HG03442 (cell line): ENCODE results near the gene DCTN4.

ENCODE experiments used
- ATAC-seq: cut with Tn5 transposase; IDR thresholded peaks from one replicate; pipeline ENCODE4 v1.9.1; 2021; ENCODE audit warnings: mild to moderate bottlenecking, moderate library complexity; ENCODE audit not compliant: unreplicated experiment

DCTN4 gene

DNA sequence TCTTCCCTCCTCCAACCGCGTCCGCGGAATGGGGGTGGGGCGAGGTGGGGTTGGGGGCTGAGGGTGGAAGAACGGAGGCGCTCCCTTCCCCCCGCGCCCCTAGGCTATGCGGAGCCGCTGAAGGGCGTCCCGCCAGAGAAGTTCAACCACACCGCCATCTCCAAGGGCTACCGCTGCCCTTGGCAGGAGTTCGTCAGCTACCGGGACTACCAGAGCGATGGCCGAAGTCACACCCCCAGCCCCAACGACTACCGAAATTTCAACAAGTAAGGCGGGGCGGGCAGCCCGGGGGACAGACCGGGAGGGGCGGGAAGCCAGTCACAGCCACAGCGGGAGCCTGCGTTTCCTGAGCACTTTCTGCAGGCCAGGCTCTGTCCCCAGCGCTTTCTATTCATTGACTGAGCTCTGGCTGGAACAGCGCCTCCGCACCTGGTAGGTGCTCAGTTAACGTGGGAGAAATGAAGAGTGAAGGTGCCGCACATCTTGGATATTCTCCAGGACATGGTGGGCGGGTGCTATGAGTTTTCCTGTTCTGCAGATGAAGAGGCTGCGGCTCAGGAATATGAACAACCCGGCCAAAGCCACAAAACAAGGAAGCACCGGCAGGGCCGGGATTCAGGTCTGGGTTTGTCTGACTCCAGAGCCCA lies 86.5 kb downstream of the DCTN4 start:
- ATAC-seq: no peak

DNA sequence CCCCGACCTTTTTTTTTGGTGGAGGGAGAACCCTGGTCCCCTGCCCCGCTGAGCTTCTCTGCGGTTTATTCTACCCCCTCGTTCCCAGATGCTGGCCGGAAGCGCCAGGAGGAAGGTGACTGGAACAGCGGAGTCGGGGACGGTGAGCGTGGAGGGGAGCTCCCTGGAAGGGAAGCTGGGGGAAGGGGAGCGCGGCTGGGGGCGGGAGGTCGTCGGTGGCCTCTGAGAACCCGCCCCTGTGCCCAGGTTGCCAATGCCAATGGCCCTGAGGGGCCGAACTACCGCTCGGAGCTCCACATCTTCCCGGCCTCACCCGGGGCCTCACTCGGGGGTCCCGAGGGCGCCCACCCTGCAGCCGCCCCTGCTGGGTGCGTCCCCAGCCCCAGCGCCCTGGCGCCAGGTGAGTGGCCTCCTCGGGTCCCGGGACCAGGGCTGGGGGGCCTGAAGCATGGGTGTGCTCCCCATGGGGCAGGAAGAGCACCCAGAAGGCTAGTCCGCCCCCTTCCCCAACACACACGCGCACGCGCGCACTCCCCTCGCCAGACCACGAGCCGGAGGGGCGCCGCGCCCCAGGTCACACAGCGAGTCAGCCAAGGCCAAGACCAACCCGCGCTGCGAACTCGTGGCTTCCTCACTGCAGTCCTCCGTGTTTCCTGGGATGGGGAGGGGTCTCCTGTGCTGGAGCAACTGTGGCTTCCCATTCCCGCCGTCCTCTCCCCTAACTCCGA lies 87.1 kb downstream of the DCTN4 start:
- no peak for ATAC-seq

- ATAC-seq: no peak
Observed at GRCh38 chr5:150670948-150671310, 87.9 kb downstream of the DCTN4 start.

GRCh38 chr5:150670275-150670947 lies 88.4 kb downstream of the DCTN4 start:
- no peak for ATAC-seq

GRCh38 chr5:150665044-150665443 lies 93.8 kb downstream of the DCTN4 start:
- ATAC-seq: no peak

DNA sequence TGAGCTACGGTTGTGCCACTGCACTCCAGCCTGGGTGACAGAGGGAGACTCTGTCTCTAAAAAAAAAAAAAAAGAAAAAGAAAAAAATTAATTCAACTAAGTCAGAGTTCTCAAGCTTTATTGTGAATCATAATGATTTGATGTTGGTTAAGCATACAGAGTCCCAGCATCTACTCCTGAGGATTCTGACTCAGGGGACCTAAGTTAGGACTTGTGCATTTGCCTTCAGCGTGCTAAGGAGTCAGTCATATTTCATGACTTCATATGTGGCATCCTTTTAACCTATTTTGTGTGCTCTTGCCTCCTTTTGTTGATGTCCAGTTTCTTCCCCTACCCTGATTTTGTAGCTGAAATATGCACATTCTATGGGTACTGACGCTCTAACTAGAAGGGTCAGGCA lies 94.9 kb downstream of the DCTN4 start:
- no peak for ATAC-seq

- ATAC-seq: no peak
Observed at GRCh38 chr5:150662731-150663516, 95.9 kb downstream of the DCTN4 start.

DNA sequence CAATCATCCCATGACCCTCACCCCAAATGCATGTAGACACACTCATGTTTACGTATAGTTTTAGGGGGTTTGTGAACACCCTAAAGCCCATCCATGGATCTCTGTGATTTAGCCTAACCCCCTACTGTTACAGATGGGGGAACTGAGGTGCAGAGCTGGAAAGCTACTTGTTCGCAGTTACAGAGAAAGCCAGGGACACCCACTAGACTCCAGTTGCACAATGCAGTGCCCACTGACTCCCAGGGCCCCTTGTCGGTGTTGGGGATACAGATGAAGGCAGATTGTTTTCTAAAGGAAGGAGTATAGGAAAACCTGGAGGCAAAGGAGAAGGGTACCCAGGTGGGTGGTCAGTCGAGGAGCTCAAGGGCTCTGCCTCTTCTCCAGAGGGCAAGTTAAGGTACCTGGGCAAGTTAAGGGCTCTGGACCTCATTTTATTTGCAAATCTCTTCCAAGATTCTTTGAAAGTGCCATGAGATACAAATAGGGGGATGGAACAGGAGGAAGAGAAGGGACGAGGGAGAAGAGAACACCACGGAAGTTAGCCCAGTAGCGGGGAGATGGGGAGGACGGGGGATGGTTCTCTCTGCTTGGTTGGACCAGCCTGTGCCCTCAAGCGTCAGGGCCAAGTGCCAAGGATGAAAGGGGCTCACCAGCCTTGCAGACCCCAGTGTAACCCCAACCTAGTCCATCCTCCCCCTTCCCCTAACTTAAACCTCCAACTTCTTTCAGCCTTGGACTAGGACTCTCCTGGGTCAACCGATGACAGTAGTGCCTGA lies 96.8 kb downstream of the DCTN4 start:
- no peak for ATAC-seq

DNA sequence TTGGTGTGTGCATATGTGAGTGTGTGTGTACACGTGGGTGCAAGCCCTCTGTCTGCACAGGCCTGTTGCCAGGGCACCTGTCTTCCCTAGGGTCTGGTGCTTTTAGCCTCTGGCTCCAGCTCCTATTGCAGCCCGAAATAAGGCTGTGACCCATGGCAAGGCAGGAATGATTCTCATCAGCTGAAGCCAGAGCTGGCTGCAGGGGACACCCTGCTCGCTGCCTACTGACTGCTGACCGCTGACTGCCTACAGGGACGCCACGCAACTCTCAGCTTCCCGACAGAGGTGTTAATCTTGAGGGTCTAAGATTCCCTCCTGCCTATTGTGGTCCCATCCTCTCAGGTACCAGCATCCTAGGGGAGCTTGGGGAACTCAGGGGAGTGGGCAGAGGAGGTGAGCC lies 97.7 kb downstream of the DCTN4 start, which contains the start of gene MYOZ3:
Gene MYOZ3 (plus strand): TSS at position 166 of the 400 bp plus-strand sequence. CDS start 1,691 bp downstream, outside the sequence.
- no peak for ATAC-seq

DNA sequence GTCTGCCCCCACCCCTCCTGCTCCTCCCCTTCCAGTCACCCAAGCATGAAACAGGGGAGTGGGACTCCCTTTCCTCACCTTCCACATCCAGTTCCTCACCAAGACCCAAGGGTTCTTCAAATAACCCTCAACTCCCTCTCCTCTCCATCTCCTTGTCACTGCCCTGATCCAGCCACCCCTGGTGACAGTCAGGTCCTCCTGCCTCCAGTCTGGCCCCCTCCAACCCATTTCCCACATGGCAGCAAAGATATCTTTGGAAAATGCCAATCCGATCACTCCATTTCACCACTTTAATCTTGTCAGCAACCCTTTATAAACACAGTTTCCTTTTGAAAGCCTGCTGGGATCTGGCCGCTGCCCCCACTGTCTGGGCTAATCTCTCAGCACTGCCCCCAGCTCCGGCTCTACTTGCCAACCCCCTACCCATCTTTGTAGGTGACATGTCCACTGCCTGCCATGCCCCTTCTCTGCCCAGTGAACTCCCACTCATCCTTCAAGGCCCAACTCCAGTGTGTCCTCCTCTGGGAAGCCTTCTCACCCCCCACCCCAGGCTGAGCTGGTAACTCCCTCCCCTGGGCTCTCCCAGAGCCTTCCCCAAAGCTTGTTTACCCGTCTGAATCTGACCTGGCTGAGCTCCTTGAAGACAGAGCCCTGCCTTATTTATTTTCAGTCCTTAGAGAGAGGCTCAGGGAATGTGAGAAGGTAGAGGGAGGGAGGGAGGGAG lies 98.5 kb downstream of the DCTN4 start:
- ATAC-seq: no peak

DNA sequence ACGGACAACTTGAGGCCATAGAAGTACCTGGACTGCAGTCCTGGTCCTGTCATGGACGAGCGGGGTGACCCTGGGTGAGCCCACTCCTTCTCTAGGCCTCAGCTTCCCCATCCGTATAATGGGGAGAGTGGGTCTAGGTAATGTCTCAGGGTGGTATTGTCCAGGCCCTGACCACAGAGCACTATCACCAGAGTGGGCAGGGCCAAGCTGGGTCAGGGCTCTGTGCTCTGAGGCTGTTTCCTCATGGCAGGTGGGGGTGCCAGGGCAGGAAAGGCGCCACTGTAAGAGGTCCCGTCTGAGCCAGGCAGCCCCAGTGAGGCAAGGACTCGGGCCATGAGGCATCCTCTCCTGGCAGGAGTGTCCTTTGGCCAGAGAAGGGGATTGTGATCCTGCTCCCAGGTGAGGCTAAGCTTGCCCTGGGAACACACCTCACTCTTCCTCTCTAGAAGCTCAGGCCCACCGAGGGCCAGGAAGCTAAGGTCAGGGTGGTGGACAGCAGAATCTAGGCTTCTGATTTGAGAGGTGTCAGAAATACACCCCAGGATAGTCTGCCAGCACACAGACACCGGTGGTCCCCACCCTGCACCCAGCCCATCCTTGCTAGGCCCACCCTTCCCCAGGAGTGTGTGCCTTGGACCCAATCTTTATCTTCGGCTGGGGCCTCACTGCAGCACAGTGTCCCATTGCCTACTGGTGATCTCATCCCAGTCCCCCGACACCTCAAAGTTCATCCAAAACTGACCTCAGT lies 99.3 kb downstream of the DCTN4 start:
- ATAC-seq: no peak

- no peak for ATAC-seq
Observed at GRCh38 chr5:150658699-150659265, 100.0 kb downstream of the DCTN4 start.
